OCI-LY1 (cell line): ENCODE measurements around the gene RASA2.

ENCODE experiments used
- H2AFZ ChIP-seq: fragments of 200-600 bp; sonication (generic), shearing (Covaris generic); 2 replicates; pipeline ENCODE4 v1.6.0; 2014; ENCODE audit warnings: antibody characterized with exemption, mild to moderate bottlenecking, low read length
- H3F3A ChIP-seq: fragments of 200-600 bp; sonication (generic), shearing (Covaris generic); 2 replicates; pipeline ENCODE4 v1.6.0; 2014; ENCODE audit warnings: mild to moderate bottlenecking, antibody characterized with exemption, low read length, moderate library complexity; ENCODE audit not compliant: insufficient read depth
- H3K27ac ChIP-seq: fragments of 200-600 bp; sonication (generic); 2 replicates; pipeline ENCODE4 v1.5.1; 2014; ENCODE audit warnings: low read length, mixed run types, mild to moderate bottlenecking, low read depth; ENCODE audit not compliant: poor library complexity, severe bottlenecking
- H3K27me3 ChIP-seq: fragments of 200-600 bp; sonication (generic); 2 replicates; pipeline ENCODE4 v1.6.0; 2014; ENCODE audit warnings: antibody characterized with exemption, mild to moderate bottlenecking, low read length, moderate library complexity; ENCODE audit not compliant: insufficient read depth
- H3K36me3 ChIP-seq: fragments of 200-600 bp; sonication (generic); 2 replicates; pipeline ENCODE4 v1.6.1; 2014; ENCODE audit warnings: mild to moderate bottlenecking, antibody characterized with exemption, low read length, moderate library complexity, mixed read lengths; ENCODE audit not compliant: insufficient read depth
- H3K4me1 ChIP-seq: fragments of 200-600 bp; sonication (generic); 2 replicates; pipeline ENCODE4 v1.5.1; 2014; ENCODE audit warnings: mild to moderate bottlenecking, low read length, moderate library complexity; ENCODE audit not compliant: insufficient read depth, severe bottlenecking
- H3K4me2 ChIP-seq: fragments of 200-600 bp; sonication (generic), shearing (Covaris generic); 2 replicates; pipeline ENCODE4 v1.6.1; 2014; ENCODE audit warnings: low read length
- H3K4me3 ChIP-seq: fragments of 200-600 bp; sonication (generic); 2 replicates; pipeline ENCODE4 v1.5.1; 2014; ENCODE audit warnings: low read length, low read depth, mild to moderate bottlenecking, mixed read lengths; ENCODE audit not compliant: poor library complexity, severe bottlenecking
- H3K79me2 ChIP-seq: fragments of 200-600 bp; shearing (Covaris generic); 2 replicates; pipeline ENCODE4 v1.6.1; 2016; ENCODE audit warnings: mixed run types, low read length, mixed read lengths; ENCODE audit not compliant: insufficient read depth
- H3K9ac ChIP-seq: fragments of 200-600 bp; sonication (generic), shearing (Covaris generic); 2 replicates; pipeline ENCODE4 v1.6.1; 2014; ENCODE audit warnings: mild to moderate bottlenecking, low read length, mixed read lengths
- H3K9me2 ChIP-seq: fragments of 200-600 bp; sonication (generic), shearing (Covaris generic); 2 replicates; pipeline ENCODE4 v1.6.1; 2014; ENCODE audit warnings: low read depth, mild to moderate bottlenecking, low read length, mixed read lengths
- H3K9me3 ChIP-seq: fragments of 200-600 bp; shearing (Covaris generic); 2 replicates; pipeline ENCODE4 v1.6.1; 2014; ENCODE audit warnings: low read length, mixed read lengths
- H4K20me1 ChIP-seq: fragments of 200-600 bp; sonication (generic), shearing (Covaris generic); 2 replicates; pipeline ENCODE4 v1.6.0; 2016; ENCODE audit warnings: mild to moderate bottlenecking, low read length; ENCODE audit not compliant: insufficient read depth
- EZH2 ChIP-seq: fragments of 200-600 bp; sonication (generic), shearing (Covaris generic); IDR thresholded peaks from 2 replicates; pipeline ENCODE4 v1.8.0; 2017; ENCODE audit warnings: borderline replicate concordance, mixed run types, mild to moderate bottlenecking, antibody characterized with exemption, low read length, moderate library complexity, mixed read lengths
- TF ChIP-seq, protein P1 (sequence below): fragments of 200-600 bp; sonication (generic), shearing (Covaris generic); IDR thresholded peaks from 2 replicates; pipeline ENCODE4 v1.5.1; 2017; ENCODE audit warnings: mild to moderate bottlenecking, antibody characterized with exemption, low read length, moderate library complexity, mixed read lengths

RASA2 gene

DNA sequence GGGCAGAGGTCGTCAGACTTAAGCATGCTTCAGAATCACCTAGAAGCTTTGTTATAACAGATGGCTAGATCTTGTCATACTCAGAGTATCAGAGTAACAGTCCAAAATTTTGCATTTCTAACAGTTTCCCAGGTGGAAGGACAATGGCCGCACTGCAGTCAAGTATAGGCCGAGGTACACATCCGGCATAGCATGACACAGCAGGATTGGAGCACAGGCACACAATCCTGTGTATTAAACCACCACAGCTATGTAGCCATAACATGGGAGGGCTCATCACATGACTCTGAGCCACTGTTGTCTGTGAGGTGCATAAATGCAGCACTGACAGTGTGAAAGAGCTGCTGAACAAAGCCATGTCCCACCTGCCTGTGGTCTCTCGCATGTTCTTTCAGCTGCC is 165.5 kb downstream of the RASA2 start:
- no peaks in the 10 kb centered on the region for H3K4me1 ChIP-seq
- no peak overlapping the region for H2AFZ ChIP-seq
- peaks cover 7% of the 10 kb centered on the region; the same call in 1 of the 2 replicates for H3K27me3 ChIP-seq
- H3K36me3 ChIP-seq: no peaks in the 10 kb centered on the region; the same call in 1 of the 2 replicates
- no peaks in the 10 kb centered on the region for H3K9me2 ChIP-seq
- no peaks in the 10 kb centered on the region for H4K20me1 ChIP-seq
- H3K4me3 ChIP-seq: no peak overlapping the region
- H3K27ac ChIP-seq: no peak overlapping the region
- H3K4me2 ChIP-seq: no peak overlapping the region
- H3F3A ChIP-seq: no peaks in the 10 kb centered on the region
- TF ChIP-seq, protein P1, sequence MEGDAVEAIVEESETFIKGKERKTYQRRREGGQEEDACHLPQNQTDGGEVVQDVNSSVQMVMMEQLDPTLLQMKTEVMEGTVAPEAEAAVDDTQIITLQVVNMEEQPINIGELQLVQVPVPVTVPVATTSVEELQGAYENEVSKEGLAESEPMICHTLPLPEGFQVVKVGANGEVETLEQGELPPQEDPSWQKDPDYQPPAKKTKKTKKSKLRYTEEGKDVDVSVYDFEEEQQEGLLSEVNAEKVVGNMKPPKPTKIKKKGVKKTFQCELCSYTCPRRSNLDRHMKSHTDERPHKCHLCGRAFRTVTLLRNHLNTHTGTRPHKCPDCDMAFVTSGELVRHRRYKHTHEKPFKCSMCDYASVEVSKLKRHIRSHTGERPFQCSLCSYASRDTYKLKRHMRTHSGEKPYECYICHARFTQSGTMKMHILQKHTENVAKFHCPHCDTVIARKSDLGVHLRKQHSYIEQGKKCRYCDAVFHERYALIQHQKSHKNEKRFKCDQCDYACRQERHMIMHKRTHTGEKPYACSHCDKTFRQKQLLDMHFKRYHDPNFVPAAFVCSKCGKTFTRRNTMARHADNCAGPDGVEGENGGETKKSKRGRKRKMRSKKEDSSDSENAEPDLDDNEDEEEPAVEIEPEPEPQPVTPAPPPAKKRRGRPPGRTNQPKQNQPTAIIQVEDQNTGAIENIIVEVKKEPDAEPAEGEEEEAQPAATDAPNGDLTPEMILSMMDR: no peak
- no peak for TF ChIP-seq EZH2
- peaks cover 12% of the 10 kb centered on the region for H3K9me3 ChIP-seq
- no peak overlapping the region for H3K9ac ChIP-seq
- no peaks in the 10 kb centered on the region for H3K79me2 ChIP-seq

DNA sequence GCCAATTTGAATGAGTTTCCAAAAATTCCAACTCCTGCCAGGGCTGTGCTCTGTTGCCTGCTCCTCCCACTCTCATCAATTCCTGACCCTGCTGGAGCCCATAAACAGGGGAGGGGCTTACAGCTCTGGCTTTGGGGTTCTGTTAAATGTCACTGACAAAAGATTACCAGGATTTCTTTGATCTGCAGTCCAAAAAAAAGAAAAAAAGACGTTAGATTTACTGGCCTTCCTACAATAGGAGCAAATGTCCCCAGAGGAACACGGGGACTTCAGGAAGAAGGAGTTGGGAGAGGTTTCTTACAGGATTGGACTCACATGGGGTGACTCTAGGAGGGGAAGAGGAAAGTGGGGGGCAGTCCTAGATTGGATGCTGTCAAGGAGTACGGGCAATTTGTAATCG is 167.0 kb downstream of the RASA2 start:
- H3K9me3 ChIP-seq: peaks cover 24% of the 10 kb centered on the region
- TF ChIP-seq, protein P1: no peak
- TF ChIP-seq EZH2: no peak
- no peaks in the 10 kb centered on the region; the same call in 1 of the 2 replicates for H3K36me3 ChIP-seq
- H3K4me1 ChIP-seq: no peaks in the 10 kb centered on the region
- H3K9me2 ChIP-seq: no peaks in the 10 kb centered on the region
- H3K79me2 ChIP-seq: no peaks in the 10 kb centered on the region
- H3K4me3 ChIP-seq: no peak overlapping the region
- H3K4me2 ChIP-seq: no peak overlapping the region
- peaks cover 13% of the 10 kb centered on the region; the same call in 1 of the 2 replicates for H3K27me3 ChIP-seq
- no peak overlapping the region for H2AFZ ChIP-seq
- H3K9ac ChIP-seq: no peak overlapping the region
- H3F3A ChIP-seq: no peaks in the 10 kb centered on the region
- H4K20me1 ChIP-seq: no peaks in the 10 kb centered on the region
- H3K27ac ChIP-seq: no peak overlapping the region

DNA sequence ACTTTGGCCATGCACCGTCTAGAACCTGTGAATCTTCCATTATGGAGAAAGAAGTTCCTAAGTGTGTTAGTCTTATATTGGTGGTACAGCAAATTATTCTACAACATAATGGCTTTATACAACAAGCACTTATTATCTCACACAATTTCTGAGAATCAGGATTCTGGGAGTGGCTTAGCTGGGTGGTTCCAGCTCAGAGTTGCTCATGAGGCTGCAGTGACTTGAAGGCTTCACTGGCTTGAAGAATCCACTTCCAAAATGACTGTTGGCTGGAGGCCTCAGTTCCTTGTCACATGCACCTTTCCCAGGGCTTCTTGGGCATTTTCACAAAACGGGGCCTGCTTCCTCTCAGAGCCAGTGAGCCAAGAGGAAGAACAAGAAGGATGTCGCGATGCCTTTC is 169.0 kb downstream of the RASA2 start:
- Histone ChIP-seq H2AFZ (no peak overlapping the region), H3K4me2 (no peak overlapping the region), H3K9ac (no peak overlapping the region), H3K36me3 (no peaks in the 10 kb centered on the region; the same call in 1 of the 2 replicates), H3K9me3 (peaks cover 22% of the 10 kb centered on the region), H3K4me3 (no peak overlapping the region), H3K4me1 (no peaks in the 10 kb centered on the region), H3K27me3 (peaks cover 11% of the 10 kb centered on the region; the same call in 1 of the 2 replicates), H3K27ac (no peak overlapping the region), H3K9me2 (no peaks in the 10 kb centered on the region), H3K79me2 (no peaks in the 10 kb centered on the region), H3F3A (no peaks in the 10 kb centered on the region), H4K20me1 (no peaks in the 10 kb centered on the region)
- TF ChIP-seq EZH2: no peak
- TF ChIP-seq, protein P1: no peak
